Right cardiac atrium (tissue), 5 donors: ENCODE results near the gene CDC42BPB. TPM values are rescaled to one million over a fixed set of nuclear protein-coding genes. Genes with fewer than 3 reads are reported as not detected.

ENCODE experiments used
- ATAC-seq, 2 donors: fragments of 200-7000 bp; cut with Tn5 transposase; one replicate each; pipeline versions ENCODE4 v1.8.0 to v1.9.1; 2020; ENCODE audit warnings: moderate library complexity in 2 of 2, mild to moderate bottlenecking in 1 of 2
- DNase-seq, 3 donors: peaks; one replicate each; pipeline ENCODE4 v3.0.0-alpha.2; 2020
- H3K27ac ChIP-seq: one replicate; pipeline ENCODE4 v1.5.1; 2013; ENCODE audit warnings: mild to moderate bottlenecking, low read length, control low read depth, moderate library complexity
- H3K27me3 ChIP-seq: one replicate; pipeline ENCODE4 v1.6.1; 2013; ENCODE audit not compliant: control insufficient read depth, insufficient read depth
- H3K4me1 ChIP-seq: one replicate; pipeline ENCODE4 v1.6.1; 2013; ENCODE audit warnings: low read length; ENCODE audit not compliant: control insufficient read depth, insufficient read depth
- H3K4me3 ChIP-seq: one replicate; pipeline ENCODE4 v1.5.1; 2013; ENCODE audit warnings: low read length, control low read depth
- H3K9me3 ChIP-seq: one replicate; pipeline ENCODE4 v1.6.1; 2013; ENCODE audit warnings: low read length; ENCODE audit not compliant: control insufficient read depth
- whole genome bisulfite sequencing: extraction: QIAGEN DNeasy Blood & Tissue Kit; methylation state at CpG from one replicate; pipeline ENCODE4 v1.1.7; 2013; 5-methylcytosine and 5-hydroxymethylcytosine counted together
- intact Hi-C, 4 donors: fragments of 100-400 bp; cut with DNase I; formaldehyde crosslinking; loops; one replicate each; pipeline versions ENCODE4 v1.11.0 to v1.14.0; 2022 to 2023
- polyA plus RNA-seq: library from polyadenylated mRNA; stranded (reverse); fragments of 200-250 nt; gene quantifications from one replicate; pipeline ENCODE4 v1.2.3, GENCODE V29; 2013
- total RNA-seq, 4 donors: library from RNA; stranded (reverse); fragmentation: NEBNext Ultra II Directional; extraction: Animal tissue kit (Norgen Biotek cat#: 25700); gene quantifications; one replicate each; pipeline ENCODE4 v1.2.1, GENCODE V29; 2021
- donor health status: healthy with polysubstance abuse.
- donor health status: DM: no; HTN: yes; CAD: no.
- donor health status: DM: no; HTN: no; CAD: no.
- donor health status: DM: no; HTN: yes; CAD: no; lungs with severe emphysema.
- donor health status: DM: yes; HTN: yes; CAD: no.

Gene CDC42BPB
- total and polyA plus RNA-seq, 5 donors: 42.5 to 82.5 (median 69.7) TPM

DNA sequence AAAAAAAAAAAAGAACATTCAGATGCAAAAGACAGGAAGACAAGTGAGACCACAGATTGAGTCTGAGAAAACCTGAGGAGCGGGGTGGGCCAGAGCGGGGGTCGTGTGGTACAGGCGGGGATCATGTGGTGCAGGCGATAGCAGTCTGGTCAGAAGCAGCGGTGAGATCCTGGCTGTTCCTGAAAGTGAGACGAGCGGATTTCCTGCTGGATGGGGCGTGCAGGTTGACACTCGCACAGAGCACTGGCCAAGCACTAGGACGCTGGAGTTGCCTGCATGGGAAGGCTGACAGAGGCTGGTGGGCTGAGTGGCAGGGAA lies 35.7 kb downstream of the CDC42BPB start:
- ATAC-seq: no peak
- intact Hi-C loops: no loop called here
- Histone ChIP-seq H3K27ac (no peak overlapping the region), H3K9me3 (no peaks in the 10 kb centered on the region), H3K4me1 (peaks cover 23% of the 10 kb centered on the region), H3K27me3 (no peaks in the 10 kb centered on the region), H3K4me3 (no peak overlapping the region)
- WGBS: 60% methylated on average over 11 of the region's 11 CpGs
- DNase-seq: no peak

DNA sequence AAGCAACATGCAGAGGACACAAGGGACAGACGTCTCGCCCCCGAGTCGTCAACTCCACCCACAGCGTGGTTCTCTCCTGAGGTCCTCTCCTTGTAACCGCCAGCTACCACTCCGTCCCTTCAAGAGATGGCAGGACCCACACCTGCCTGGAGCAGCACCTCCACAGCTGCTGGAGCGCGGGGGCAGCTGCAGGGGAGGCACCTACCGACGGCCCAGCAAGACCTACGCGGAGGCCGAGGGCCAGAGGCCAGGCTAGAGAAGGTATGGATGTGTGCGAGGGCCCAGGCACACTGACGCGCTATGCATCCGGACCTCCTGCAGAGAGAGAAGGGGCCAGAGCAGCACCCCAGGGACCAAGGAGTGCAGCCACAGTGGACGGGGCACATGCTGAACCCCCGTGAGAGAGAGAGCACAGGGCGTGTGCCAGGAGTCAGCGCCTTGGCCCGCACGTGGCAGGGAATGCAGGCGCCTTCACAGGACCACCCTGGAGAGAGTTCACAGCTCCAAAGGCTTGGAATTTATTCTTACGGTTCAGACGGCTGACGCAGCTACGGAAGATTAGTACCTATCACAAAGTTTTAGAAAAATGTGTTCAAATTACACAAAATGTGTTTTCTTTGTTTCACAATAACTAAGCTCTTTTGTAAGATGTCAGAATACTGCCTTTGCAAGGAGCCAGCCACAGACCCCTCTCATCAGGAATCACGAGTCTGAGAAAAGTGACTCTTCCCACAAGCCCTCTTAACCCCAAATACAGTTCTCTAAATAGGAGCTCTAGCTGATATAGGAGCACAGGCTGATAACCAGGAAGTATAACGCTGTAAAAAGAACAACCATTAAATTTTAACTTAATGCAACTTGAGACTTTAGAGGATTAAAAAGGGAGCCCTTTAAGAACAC lies 36.8 kb downstream of the CDC42BPB start:
- intact Hi-C loops: no loop called here
- Histone ChIP-seq H3K27ac (no peak overlapping the region), H3K27me3 (no peaks in the 10 kb centered on the region), H3K4me1 (peaks cover 28% of the 10 kb centered on the region), H3K9me3 (no peaks in the 10 kb centered on the region), H3K4me3 (no peak overlapping the region)
- peak in 1 of 2 donors; percentile 6 for ATAC-seq
- 82% methylated on average over 31 of the region's 31 CpGs for WGBS
- no peak for DNase-seq

DNA sequence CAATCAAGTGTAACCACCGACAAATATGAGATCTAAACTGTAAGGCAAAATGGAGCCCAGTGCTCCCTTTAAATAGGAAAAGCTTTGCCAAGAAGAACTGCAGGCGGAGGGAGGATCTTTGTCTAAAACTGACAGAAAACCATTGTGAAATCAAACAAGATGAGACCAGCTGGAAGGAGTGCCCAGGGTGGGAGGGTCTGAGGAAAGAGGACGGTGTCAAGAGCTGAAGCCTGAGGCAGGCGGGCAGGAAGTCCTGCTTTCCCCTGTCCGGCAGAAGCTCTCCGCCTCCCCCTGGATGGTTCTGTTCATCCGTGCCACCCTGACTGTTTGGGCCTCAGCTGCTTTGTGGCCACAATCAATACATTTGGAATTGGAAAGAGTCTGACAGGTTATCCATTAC lies 37.5 kb downstream of the CDC42BPB start:
- DNase-seq (no peak), ATAC-seq (no peak)
- no peak overlapping the region for H3K27ac ChIP-seq
- no peaks in the 10 kb centered on the region for H3K27me3 ChIP-seq
- H3K9me3 ChIP-seq: no peaks in the 10 kb centered on the region
- WGBS: 60% methylated on average over 7 of the region's 7 CpGs
- intact Hi-C loops: no loop called here
- no peak overlapping the region for H3K4me3 ChIP-seq
- peaks cover 31% of the 10 kb centered on the region for H3K4me1 ChIP-seq

DNA sequence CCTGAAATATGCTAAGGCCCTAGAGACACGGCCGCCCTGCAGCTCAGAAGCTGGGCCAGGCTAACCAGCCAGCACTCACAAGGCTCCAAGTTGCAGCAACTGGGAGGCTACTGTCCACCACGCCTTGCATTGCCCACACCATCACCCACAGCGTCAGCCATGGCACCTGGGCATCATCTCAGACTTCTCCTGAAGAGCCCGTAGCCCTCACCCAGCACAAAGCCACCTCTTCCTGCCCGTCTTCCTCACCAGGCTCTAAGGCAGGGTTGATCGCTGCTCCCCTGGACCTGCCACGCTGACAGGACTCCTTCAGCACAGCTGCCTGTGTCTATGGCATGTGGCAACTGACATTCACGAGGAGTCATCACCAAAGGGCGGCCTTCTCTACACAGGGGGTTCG lies 38.1 kb downstream of the CDC42BPB start:
- Histone ChIP-seq H3K4me1 (peaks cover 31% of the 10 kb centered on the region), H3K9me3 (no peaks in the 10 kb centered on the region), H3K27ac (no peak overlapping the region), H3K4me3 (no peak overlapping the region), H3K27me3 (no peaks in the 10 kb centered on the region)
- intact Hi-C loops: no loop called here
- DNase-seq (no peak), ATAC-seq (no peak)
- WGBS: 94% methylated on average over 11 of the region's 11 CpGs

DNA sequence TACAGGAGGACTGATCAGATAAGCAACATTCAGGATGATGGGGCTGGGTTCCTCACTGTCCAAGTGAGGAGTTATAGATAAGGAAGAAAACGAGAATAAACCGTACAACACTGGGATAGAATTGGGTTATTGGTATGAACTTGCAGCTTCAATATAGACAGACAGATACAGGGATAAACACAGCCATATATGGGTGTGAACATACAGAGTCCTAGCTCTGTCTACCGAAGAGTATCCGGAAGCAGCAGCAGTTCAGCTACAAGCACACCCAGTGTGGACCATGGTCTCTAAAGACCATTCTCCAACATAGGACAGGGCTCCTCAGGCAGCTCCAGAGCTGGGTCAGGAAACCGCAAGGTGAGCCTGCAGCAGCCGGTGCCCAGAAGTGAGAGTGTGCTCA lies 40.8 kb downstream of the CDC42BPB start:
- Histone ChIP-seq H3K4me3 (no peak overlapping the region), H3K27ac (no peak overlapping the region), H3K9me3 (no peaks in the 10 kb centered on the region), H3K4me1 (peaks cover 23% of the 10 kb centered on the region), H3K27me3 (no peaks in the 10 kb centered on the region)
- DNase-seq (no peak), ATAC-seq (no peak)
- WGBS: 89% methylated on average over 6 of the region's 6 CpGs
- intact Hi-C loops: no loop called here

DNA sequence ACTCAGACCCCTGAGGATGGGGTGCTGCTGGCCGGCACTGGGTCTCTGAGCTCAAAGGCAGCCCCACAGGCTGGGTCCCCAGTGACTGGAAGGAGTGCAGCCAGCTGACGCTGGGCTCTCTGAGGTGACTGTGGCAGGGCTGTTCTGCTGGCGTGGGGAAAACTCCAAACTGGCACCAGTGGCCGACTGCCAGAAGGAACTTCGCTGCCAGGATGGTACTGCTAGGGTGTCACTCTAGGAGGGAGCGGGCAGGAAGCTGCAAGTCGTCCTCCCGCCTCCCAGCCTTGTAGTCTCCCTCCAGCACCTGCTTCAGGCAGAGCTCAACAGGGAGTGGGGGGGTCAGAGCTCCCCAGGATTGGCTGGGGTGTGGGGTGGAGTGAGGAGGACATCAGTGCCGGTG lies 41.3 kb downstream of the CDC42BPB start:
- peak in 1 of 3 donors; percentile 68 for DNase-seq
- Histone ChIP-seq H3K9me3 (no peaks in the 10 kb centered on the region), H3K27ac (no peak overlapping the region), H3K27me3 (no peaks in the 10 kb centered on the region), H3K4me1 (peaks cover 22% of the 10 kb centered on the region), H3K4me3 (no peak overlapping the region)
- no peak for ATAC-seq
- 64% methylated on average over 9 of the region's 9 CpGs for WGBS
- intact Hi-C loops: no loop called here

DNA sequence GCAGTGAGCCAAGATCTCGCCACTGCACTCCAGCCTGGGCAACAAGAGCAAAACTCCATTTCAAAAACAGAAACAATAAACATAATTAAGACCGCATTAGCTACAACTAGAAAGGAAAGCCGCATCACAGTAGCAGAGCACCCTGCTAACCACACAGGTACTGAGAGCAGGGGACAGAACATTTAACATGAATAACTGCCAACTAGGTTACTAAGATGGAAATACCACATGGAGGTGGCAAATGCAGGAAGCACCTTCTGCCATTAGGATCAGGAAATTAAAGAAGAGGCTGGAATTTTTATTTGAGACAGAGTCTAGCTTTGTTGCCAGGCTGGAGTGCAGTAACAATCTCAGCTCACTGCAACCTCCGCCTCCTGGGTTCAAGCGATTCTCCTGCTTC lies 41.9 kb downstream of the CDC42BPB start:
- peaks cover 20% of the 10 kb centered on the region for H3K4me1 ChIP-seq
- no peak overlapping the region for H3K27ac ChIP-seq
- 86% methylated on average over 5 of the region's 5 CpGs for WGBS
- H3K27me3 ChIP-seq: no peaks in the 10 kb centered on the region
- DNase-seq (no peak), ATAC-seq (no peak)
- no peak overlapping the region for H3K4me3 ChIP-seq
- no peaks in the 10 kb centered on the region for H3K9me3 ChIP-seq
- intact Hi-C loops: no loop called here

DNA sequence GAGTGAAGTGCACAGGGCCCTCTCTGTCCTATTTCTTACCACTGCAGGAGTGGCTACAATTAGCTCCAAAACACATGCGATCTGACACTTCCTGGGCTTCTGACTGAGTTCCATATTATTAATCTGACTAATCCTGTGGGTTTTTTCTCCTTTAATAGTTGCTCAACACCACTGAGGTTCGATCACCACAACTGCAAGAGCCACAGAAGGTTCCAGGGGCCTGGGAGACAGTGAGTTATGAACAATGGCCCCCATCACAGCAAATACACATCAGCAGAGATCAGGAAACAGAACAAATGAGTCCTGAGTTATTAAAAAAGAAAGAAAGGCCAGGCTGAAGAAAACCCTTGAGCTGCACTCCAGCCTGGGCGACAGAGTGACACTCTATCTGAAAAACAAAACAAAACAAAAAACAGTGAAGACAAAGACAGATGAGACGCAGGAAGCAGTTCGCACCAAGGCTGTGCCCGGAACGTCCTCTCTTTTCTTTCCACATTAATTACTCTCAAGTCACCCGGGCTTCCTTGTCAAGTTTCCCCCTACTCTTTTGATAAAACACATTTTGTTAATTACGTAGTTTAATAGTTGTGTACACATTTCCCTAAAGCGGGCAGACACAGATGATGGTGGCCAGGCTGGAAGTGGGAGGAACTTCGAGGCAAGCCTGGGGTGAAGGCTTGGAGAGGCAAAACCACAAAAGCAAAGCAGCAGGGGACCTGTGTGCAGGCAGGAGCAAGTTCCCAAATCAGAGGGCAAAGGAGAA lies 42.7 kb downstream of the CDC42BPB start:
- Histone ChIP-seq H3K27ac (no peak overlapping the region), H3K4me1 (peaks cover 16% of the 10 kb centered on the region), H3K27me3 (no peaks in the 10 kb centered on the region), H3K9me3 (no peaks in the 10 kb centered on the region), H3K4me3 (no peak overlapping the region)
- no peak for ATAC-seq
- WGBS: 47% methylated on average over 11 of the region's 11 CpGs
- DNase-seq: no peak
- intact Hi-C loops: no loop called here

DNA sequence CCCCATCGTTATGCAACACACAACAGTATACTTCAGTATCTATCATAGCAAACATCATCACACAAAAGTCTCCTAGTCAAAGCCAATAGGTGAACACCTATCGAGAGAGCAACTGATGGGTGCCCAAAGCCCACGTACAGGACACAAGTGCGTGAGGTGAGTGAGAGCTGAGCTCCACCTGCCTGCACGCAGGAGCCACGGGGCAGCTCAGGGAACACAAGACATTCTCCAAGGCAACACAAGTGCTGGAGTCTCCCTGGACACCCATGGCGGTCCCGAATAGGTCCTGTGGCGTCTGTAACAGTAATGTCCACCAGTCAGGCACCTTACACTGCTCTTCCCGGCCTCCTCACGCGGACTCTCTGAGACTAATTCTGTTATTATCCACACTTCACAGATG lies 44.3 kb downstream of the CDC42BPB start:
- 95% methylated on average over 12 of the region's 12 CpGs for WGBS
- Histone ChIP-seq H3K27me3 (no peaks in the 10 kb centered on the region), H3K9me3 (no peaks in the 10 kb centered on the region), H3K4me3 (no peak overlapping the region), H3K27ac (no peak overlapping the region), H3K4me1 (peaks cover 14% of the 10 kb centered on the region)
- no peak for DNase-seq
- intact Hi-C loops: no loop called here
- no peak for ATAC-seq

DNA sequence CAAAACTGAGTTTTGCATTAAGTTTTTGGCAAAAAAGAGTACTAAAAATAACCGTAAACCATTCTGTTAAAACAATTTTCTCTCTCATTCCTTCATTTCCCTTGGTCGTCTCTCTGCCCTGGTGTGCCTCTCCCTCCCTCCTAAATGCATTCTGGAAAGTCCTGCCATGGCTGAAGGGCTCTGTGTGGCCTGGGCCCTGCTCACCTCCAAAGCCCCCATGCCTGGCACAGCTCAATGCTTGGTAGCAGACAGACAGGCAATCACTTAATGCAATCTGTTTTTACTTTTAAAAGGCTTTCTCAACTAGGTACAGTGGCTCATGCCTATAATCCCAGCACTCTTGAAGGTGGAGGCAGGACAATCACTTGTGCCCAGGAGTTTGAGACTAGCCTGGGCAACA lies 47.8 kb downstream of the CDC42BPB start:
- H3K4me1 ChIP-seq: peaks cover 3% of the 10 kb centered on the region
- WGBS: 55% methylated on average over 2 of the region's 2 CpGs
- no peaks in the 10 kb centered on the region for H3K27me3 ChIP-seq
- H3K27ac ChIP-seq: no peak overlapping the region
- no peak for DNase-seq
- H3K9me3 ChIP-seq: no peaks in the 10 kb centered on the region
- intact Hi-C loops: no loop called here
- no peak for ATAC-seq
- H3K4me3 ChIP-seq: no peak overlapping the region

DNA sequence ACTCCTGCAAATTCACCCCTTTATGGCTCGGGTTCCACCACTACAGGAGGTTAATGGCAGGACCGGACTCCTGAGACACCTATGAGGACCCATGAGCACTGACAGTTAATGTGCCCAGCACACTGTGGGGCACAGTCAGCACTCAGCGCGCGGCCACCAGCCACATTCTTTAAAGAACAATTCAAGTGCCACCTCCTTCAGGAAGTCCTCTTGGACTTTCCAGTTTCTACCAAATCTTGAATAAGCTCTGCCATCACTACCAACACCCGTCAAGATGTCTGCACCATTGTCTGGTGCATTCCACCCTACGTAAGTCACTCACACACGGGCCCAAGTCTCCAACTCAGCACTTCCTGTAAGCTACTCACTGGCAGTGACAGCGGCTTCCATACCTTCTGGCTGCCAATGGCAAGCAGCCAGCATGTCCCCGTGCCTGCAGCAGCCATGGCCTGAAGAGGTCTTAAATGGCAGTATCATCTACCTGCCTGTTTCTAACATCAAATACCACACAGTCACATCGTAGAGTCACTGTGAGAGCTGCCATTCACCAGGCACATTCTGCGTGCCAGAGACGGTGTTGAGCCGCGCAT lies 48.5 kb downstream of the CDC42BPB start:
- ATAC-seq: peak; percentile 7 to 34
- 61% methylated on average over 15 of the region's 15 CpGs for WGBS
- no peak overlapping the region for H3K27ac ChIP-seq
- H3K27me3 ChIP-seq: no peaks in the 10 kb centered on the region
- no peaks in the 10 kb centered on the region for H3K9me3 ChIP-seq
- intact Hi-C loops: no loop called here
- H3K4me3 ChIP-seq: no peak overlapping the region
- H3K4me1 ChIP-seq: peaks cover 6% of the 10 kb centered on the region
- peak; percentile 53 to 84 (median 77) for DNase-seq
